Measurements from ENCODE around the gene SMAD9.

Gene SMAD9

DNA sequence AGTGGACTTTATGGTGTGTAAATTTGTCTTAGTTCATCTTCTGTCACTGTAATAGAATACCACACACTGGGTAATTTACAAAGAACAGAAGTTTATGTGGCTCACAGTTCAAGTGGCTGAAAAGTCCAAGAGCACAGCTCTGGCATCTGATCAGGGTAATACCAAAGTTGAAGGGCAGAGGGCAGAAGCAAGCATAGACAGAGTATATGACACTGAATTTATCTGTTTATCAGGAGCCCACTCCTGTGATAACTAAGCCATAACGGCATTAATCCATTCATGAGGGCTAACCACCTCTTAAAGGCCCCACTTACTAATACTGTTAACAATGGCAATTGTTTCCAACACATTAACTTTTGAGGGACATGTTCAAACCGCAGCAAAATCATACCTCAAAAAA, 105.0 kb downstream of the SMAD9 start:
- Histone ChIP-seq H3K27ac (ENCODE audit: low read length) (no peak overlapping the region), H3K79me2 (ENCODE audit: low read length) (peaks cover 10% of the 10 kb centered on the region), H3K27me3 (ENCODE audit: low read depth, low read length) (no peaks in the 10 kb centered on the region), H3K36me3 (replicated peaks; ENCODE audit: low read depth, low read length) (no peaks in the 10 kb centered on the region), H3K4me1 (ENCODE audit: low read length) (peaks cover 6% of the 10 kb centered on the region), H3K9me3 (ENCODE audit: insufficient read depth, low read length) (no peaks in the 10 kb centered on the region), H3K4me3 (ENCODE audit: low read length) (no peak overlapping the region), H3K4me2 (ENCODE audit: low read length) (no peak overlapping the region), H4K20me1 (ENCODE audit: insufficient read depth, low read length) (0 out of 2 replicates have a peak, but pooled peaks cover 2% of the 10 kb centered on the region), H2AFZ (ENCODE audit: low read depth, low read length) (no peak overlapping the region), H3K9ac (ENCODE audit: low read length) (no peak overlapping the region)
- TF ChIP-seq, protein P1, sequence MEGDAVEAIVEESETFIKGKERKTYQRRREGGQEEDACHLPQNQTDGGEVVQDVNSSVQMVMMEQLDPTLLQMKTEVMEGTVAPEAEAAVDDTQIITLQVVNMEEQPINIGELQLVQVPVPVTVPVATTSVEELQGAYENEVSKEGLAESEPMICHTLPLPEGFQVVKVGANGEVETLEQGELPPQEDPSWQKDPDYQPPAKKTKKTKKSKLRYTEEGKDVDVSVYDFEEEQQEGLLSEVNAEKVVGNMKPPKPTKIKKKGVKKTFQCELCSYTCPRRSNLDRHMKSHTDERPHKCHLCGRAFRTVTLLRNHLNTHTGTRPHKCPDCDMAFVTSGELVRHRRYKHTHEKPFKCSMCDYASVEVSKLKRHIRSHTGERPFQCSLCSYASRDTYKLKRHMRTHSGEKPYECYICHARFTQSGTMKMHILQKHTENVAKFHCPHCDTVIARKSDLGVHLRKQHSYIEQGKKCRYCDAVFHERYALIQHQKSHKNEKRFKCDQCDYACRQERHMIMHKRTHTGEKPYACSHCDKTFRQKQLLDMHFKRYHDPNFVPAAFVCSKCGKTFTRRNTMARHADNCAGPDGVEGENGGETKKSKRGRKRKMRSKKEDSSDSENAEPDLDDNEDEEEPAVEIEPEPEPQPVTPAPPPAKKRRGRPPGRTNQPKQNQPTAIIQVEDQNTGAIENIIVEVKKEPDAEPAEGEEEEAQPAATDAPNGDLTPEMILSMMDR (IDR thresholded peaks at IDR 0.05; ENCODE audit: low read depth, low read length) = peak; percentile 48
- no peak for TF ChIP-seq EZH2phosphoT487 (IDR thresholded peaks at IDR 0.05; ENCODE audit: low read depth)

DNA sequence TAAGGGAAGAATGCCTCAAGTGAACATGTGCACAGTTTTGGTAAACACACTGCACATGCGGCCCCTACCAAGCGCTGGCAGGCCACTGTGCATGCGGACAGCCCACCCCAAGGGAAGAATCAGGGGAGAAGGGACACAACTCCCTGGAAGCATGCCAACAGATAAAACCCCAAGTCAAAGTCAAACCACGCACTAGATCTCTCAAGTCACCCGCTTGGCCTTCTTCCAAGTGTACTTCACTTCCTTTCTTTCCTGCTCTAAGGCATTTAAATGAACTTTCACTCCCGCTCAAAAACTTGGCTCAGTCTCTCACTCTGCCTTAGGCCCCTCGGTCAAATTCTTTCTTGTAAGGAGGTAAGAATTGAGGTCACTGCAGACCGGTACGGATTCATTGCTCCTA, 105.6 kb downstream of the SMAD9 start:
- Histone ChIP-seq H3K4me1 (ENCODE audit: low read length) (peaks cover 6% of the 10 kb centered on the region), H3K9me3 (ENCODE audit: insufficient read depth, low read length) (no peaks in the 10 kb centered on the region), H3K79me2 (ENCODE audit: low read length) (peaks cover 4% of the 10 kb centered on the region), H3K27ac (ENCODE audit: low read length) (no peak overlapping the region), H2AFZ (ENCODE audit: low read depth, low read length) (no peak overlapping the region), H3K36me3 (replicated peaks; ENCODE audit: low read depth, low read length) (no peaks in the 10 kb centered on the region), H3K4me3 (ENCODE audit: low read length) (no peak overlapping the region), H3K4me2 (ENCODE audit: low read length) (no peak overlapping the region), H3K9ac (ENCODE audit: low read length) (no peak overlapping the region), H4K20me1 (ENCODE audit: insufficient read depth, low read length) (no peaks in the 10 kb centered on the region), H3K27me3 (ENCODE audit: low read depth, low read length) (no peaks in the 10 kb centered on the region)
- TF ChIP-seq, protein P1 (IDR thresholded peaks at IDR 0.05; ENCODE audit: low read depth, low read length) = no peak
- TF ChIP-seq EZH2phosphoT487 (IDR thresholded peaks at IDR 0.05; ENCODE audit: low read depth) = no peak

DNA sequence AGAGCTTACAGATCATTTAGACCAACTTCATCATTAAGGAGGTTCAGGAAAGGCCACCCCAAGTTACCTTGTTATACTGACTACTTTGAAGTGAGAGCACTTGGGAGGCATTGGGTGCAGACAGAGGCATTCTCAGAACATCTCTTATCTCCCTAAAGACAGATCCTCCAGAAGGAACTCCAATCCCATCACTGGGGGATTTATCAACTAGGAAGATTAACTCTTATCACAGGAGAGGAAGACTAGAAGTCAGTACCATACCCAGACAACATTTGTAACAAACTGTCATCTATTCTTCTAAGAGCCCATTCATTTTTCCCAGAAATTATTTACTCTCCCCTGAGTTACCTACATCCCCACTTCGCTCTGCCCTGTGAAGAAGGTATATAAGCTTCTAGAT, 106.8 kb downstream of the SMAD9 start:
- no peaks in the 10 kb centered on the region for H3K79me2 ChIP-seq (ENCODE audit: low read length)
- TF ChIP-seq, protein P1 (IDR thresholded peaks at IDR 0.05; ENCODE audit: low read depth, low read length) = no peak
- no peak for TF ChIP-seq EZH2phosphoT487 (IDR thresholded peaks at IDR 0.05; ENCODE audit: low read depth)
- no peaks in the 10 kb centered on the region for H4K20me1 ChIP-seq (ENCODE audit: insufficient read depth, low read length)
- no peak overlapping the region for H3K27ac ChIP-seq (ENCODE audit: low read length)
- H3K9me3 ChIP-seq (ENCODE audit: insufficient read depth, low read length) = no peaks in the 10 kb centered on the region
- H2AFZ ChIP-seq (ENCODE audit: low read depth, low read length) = no peak overlapping the region
- peaks cover 2% of the 10 kb centered on the region for H3K4me1 ChIP-seq (ENCODE audit: low read length)
- no peak overlapping the region for H3K9ac ChIP-seq (ENCODE audit: low read length)
- no peaks in the 10 kb centered on the region for H3K27me3 ChIP-seq (ENCODE audit: low read depth, low read length)
- H3K4me2 ChIP-seq (ENCODE audit: low read length) = no peak overlapping the region
- no peaks in the 10 kb centered on the region for H3K36me3 ChIP-seq (replicated peaks; ENCODE audit: low read depth, low read length)
- no peak overlapping the region for H3K4me3 ChIP-seq (ENCODE audit: low read length)

DNA sequence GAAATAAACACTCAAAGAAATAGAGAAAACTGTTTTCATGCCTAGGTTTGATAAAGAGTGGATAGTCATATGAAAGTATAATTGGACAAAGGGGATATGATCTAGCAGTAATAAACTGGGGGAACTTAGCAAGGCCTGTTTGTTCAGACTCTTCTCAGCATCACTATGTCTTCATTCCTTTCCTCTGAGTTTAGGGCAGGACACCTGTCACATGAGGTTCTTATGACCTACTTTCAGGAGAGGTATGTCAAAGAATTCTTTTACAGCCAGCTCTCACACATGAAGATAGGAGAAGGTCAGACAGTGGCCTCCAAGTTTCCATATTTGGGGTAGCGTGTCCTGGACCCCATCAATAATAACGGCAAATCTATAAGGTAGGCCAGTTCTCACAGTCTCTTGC, 112.4 kb downstream of the SMAD9 start:
- no peaks in the 10 kb centered on the region for H4K20me1 ChIP-seq (ENCODE audit: insufficient read depth, low read length)
- H3K27ac ChIP-seq (ENCODE audit: low read length) = no peak overlapping the region
- H3K79me2 ChIP-seq (ENCODE audit: low read length) = no peaks in the 10 kb centered on the region
- H3K9me3 ChIP-seq (ENCODE audit: insufficient read depth, low read length) = no peaks in the 10 kb centered on the region
- H3K4me3 ChIP-seq (ENCODE audit: low read length) = no peak overlapping the region
- no peak overlapping the region for H2AFZ ChIP-seq (ENCODE audit: low read depth, low read length)
- peaks cover 3% of the 10 kb centered on the region; the same call in 1 of the 2 replicates for H3K27me3 ChIP-seq (ENCODE audit: low read depth, low read length)
- TF ChIP-seq EZH2phosphoT487 (IDR thresholded peaks at IDR 0.05; ENCODE audit: low read depth) = no peak
- no peaks in the 10 kb centered on the region for H3K36me3 ChIP-seq (replicated peaks; ENCODE audit: low read depth, low read length)
- H3K4me1 ChIP-seq (ENCODE audit: low read length) = peaks cover 8% of the 10 kb centered on the region
- H3K9ac ChIP-seq (ENCODE audit: low read length) = no peak overlapping the region
- no peak overlapping the region for H3K4me2 ChIP-seq (ENCODE audit: low read length)

All from OCI-LY3 (cell line).